H9 (cell line): ENCODE data around the gene DVL3. TPM values are rescaled to one million over a fixed set of nuclear protein-coding genes. Genes with fewer than 3 reads are reported as not detected.

Experiments used
- DNase-seq: peaks from one replicate; pipeline ENCODE4 v3.0.0-alpha.2; 2017
- H2AFZ ChIP-seq: one replicate; pipeline ENCODE4 v1.6.1; 2013; ENCODE audit warnings: mild to moderate bottlenecking, low read length, control low read depth, moderate library complexity
- H2AK5ac ChIP-seq: 2 replicates; pipeline ENCODE4 v1.6.1; 2013; ENCODE audit warnings: low read length, control low read depth, mixed read lengths; ENCODE audit not compliant: insufficient read length
- H2BK120ac ChIP-seq: one replicate; pipeline ENCODE4 v1.6.1; 2013; ENCODE audit warnings: low read depth, mild to moderate bottlenecking, low read length, control low read depth, inconsistent platforms; ENCODE audit not compliant: poor library complexity, severe bottlenecking
- H2BK12ac ChIP-seq: 2 replicates; pipeline ENCODE4 v1.6.1; 2013; ENCODE audit warnings: low read length, control low read depth, mixed read lengths, low read depth; ENCODE audit not compliant: insufficient read length
- H2BK15ac ChIP-seq: 2 replicates; pipeline ENCODE4 v1.6.1; 2013; ENCODE audit warnings: low read depth, low read length, control low read depth
- H2BK20ac ChIP-seq: one replicate; pipeline ENCODE4 v1.6.1; 2013; ENCODE audit warnings: low read depth, mild to moderate bottlenecking, low read length, control low read depth, inconsistent platforms; ENCODE audit not compliant: poor library complexity, severe bottlenecking
- H2BK5ac ChIP-seq: 2 replicates; pipeline ENCODE4 v1.6.1; 2013; ENCODE audit warnings: low read length, control low read depth, mixed read lengths; ENCODE audit not compliant: insufficient read length
- H3K14ac ChIP-seq: 2 replicates; pipeline ENCODE4 v1.6.1; 2013; ENCODE audit warnings: low read length, control low read depth; ENCODE audit not compliant: insufficient read depth
- H3K18ac ChIP-seq: 2 replicates; pipeline ENCODE4 v1.6.1; 2013; ENCODE audit warnings: low read depth, mild to moderate bottlenecking, mixed read lengths, low read length, control low read depth; ENCODE audit not compliant: insufficient read length
- H3K23ac ChIP-seq: 2 replicates; pipeline ENCODE4 v1.6.1; 2013; ENCODE audit warnings: low read length, control low read depth, mixed read lengths, low read depth; ENCODE audit not compliant: insufficient read length
- H3K23me2 ChIP-seq: 2 replicates; pipeline ENCODE4 v1.6.1; 2013; ENCODE audit warnings: low read depth, mild to moderate bottlenecking, mixed read lengths, low read length, control low read depth; ENCODE audit not compliant: insufficient read length, poor library complexity, severe bottlenecking
- H3K27ac ChIP-seq: 2 replicates; pipeline ENCODE4 v1.5.1; 2013; ENCODE audit warnings: low read length, control low read depth, mixed read lengths, low read depth; ENCODE audit not compliant: insufficient read length
- H3K27me3 ChIP-seq: 2 replicates; pipeline ENCODE4 v1.6.1; 2013; ENCODE audit warnings: low read length, control low read depth, inconsistent platforms; ENCODE audit not compliant: insufficient read depth
- H3K4ac ChIP-seq: 2 replicates; pipeline ENCODE4 v1.6.1; 2013; ENCODE audit warnings: low read depth, mild to moderate bottlenecking, control low read depth, inconsistent platforms, low read length, moderate library complexity
- H3K4me1 ChIP-seq: 2 replicates; pipeline ENCODE4 v1.6.1; 2013; ENCODE audit warnings: low read length, control low read depth, inconsistent platforms; ENCODE audit not compliant: insufficient read depth
- H3K4me2 ChIP-seq: 2 replicates; pipeline ENCODE4 v1.6.1; 2013; ENCODE audit warnings: low read length, control low read depth, mixed read lengths; ENCODE audit not compliant: insufficient read length, insufficient read depth
- H3K56ac ChIP-seq: 2 replicates; pipeline ENCODE4 v1.6.1; 2013; ENCODE audit warnings: low read depth, mild to moderate bottlenecking, mixed read lengths, low read length, control low read depth; ENCODE audit not compliant: insufficient read length
- H3K79me1 ChIP-seq: 2 replicates; pipeline ENCODE4 v1.6.1; 2013; ENCODE audit warnings: low read depth, mild to moderate bottlenecking, moderate library complexity, low read length, control low read depth, inconsistent platforms; ENCODE audit not compliant: insufficient read depth, poor library complexity, severe bottlenecking
- H3K79me2 ChIP-seq: 2 replicates; pipeline ENCODE4 v1.6.1; 2013; ENCODE audit warnings: low read length, control low read depth, inconsistent platforms; ENCODE audit not compliant: insufficient read depth
- H3K9ac ChIP-seq: 2 replicates; pipeline ENCODE4 v1.6.1; 2013; ENCODE audit warnings: low read length, control low read depth, mixed read lengths; ENCODE audit not compliant: insufficient read length; ENCODE audit errors: extremely low read depth
- H3K9me3 ChIP-seq: one replicate; pipeline ENCODE4 v1.6.1; 2013; ENCODE audit warnings: low read depth, low read length, inconsistent platforms; ENCODE audit not compliant: control insufficient read depth
- H3T11ph ChIP-seq: one replicate; pipeline ENCODE4 v1.6.1; 2013; ENCODE audit warnings: mild to moderate bottlenecking, low read length, control low read depth, inconsistent platforms
- H4K20me1 ChIP-seq: one replicate; pipeline ENCODE4 v1.6.1; 2013; ENCODE audit not compliant: control insufficient read depth, insufficient read length, insufficient read depth
- H4K5ac ChIP-seq: 2 replicates; pipeline ENCODE4 v1.6.1; 2013; ENCODE audit warnings: low read depth, mild to moderate bottlenecking, mixed read lengths, low read length, control low read depth; ENCODE audit not compliant: insufficient read length
- H4K8ac ChIP-seq: replicated peaks from 2 replicates; pipeline ENCODE4 v1.6.1; 2013; ENCODE audit warnings: low read length, control low read depth, mixed read lengths, low read depth; ENCODE audit not compliant: insufficient read length
- H4K91ac ChIP-seq: 2 replicates; pipeline ENCODE4 v1.6.1; 2013; ENCODE audit warnings: low read depth, mild to moderate bottlenecking, moderate library complexity, mixed read lengths, low read length, control low read depth; ENCODE audit not compliant: insufficient read length
- H3K27ac Mint-ChIP-seq, 3 experiments: 2 replicates in 2 of 3; 3 replicates in 1 of 3; pipeline ENCODE4 v1.8.0; 2020 to 2021; ENCODE audit warnings: mixed read lengths in 3 of 3, mild to moderate bottlenecking in 1 of 3, moderate library complexity in 1 of 3
- H3K27me3 Mint-ChIP-seq: 2 replicates; pipeline ENCODE4 v1.8.0; 2021; ENCODE audit warnings: low read depth, mild to moderate bottlenecking, moderate library complexity, mixed read lengths
- H3K36me3 Mint-ChIP-seq, 3 experiments: 2 replicates in 2 of 3; 3 replicates in 1 of 3; pipeline ENCODE4 v1.8.0; 2020 to 2021; ENCODE audit warnings: low read depth in 3 of 3, mixed read lengths in 3 of 3; ENCODE audit not compliant: insufficient read depth in 1 of 3
- H3K4me1 Mint-ChIP-seq, 2 experiments: 2 replicates each; pipeline ENCODE4 v1.8.0; 2020; ENCODE audit warnings: mixed read lengths in 2 of 2
- H3K4me3 Mint-ChIP-seq, 2 experiments: 2 replicates in 1 of 2; 3 replicates in 1 of 2; pipeline ENCODE4 v1.8.0; 2020 to 2021; ENCODE audit warnings: mild to moderate bottlenecking in 2 of 2, mixed read lengths in 2 of 2, moderate library complexity in 1 of 2
- H3K9me3 Mint-ChIP-seq, 2 experiments: 2 replicates in 1 of 2; 3 replicates in 1 of 2; pipeline ENCODE4 v1.8.0; 2020; ENCODE audit warnings: mild to moderate bottlenecking in 2 of 2, mixed read lengths in 2 of 2, moderate library complexity in 1 of 2
- CTCF ChIP-seq: fragments of 200-600 bp; sonication (generic); conservative IDR thresholded peaks from 3 replicates; pipeline ENCODE4 v1.8.0; 2021; ENCODE audit warnings: antibody characterized with exemption, mild to moderate bottlenecking
- whole genome bisulfite sequencing: extraction: QIAGEN DNeasy Blood & Tissue Kit; methylation state at CpG from one replicate; pipeline ENCODE4 v1.1.7; 2013; ENCODE audit warnings: missing lambda C conversion rate, low lambda C conversion rate, mixed read lengths; ENCODE audit not compliant: insufficient read length; ENCODE audit errors: extremely low coverage; 5-methylcytosine and 5-hydroxymethylcytosine counted together
- total RNA-seq: library from RNA; stranded (reverse); gene quantifications from 2 replicates; pipeline ENCODE4 v1.2.1, GENCODE V29; 2021

The DVL3 gene
- total RNA-seq, 1 experiment from 2014 or later: 64.7 TPM

- H3K23ac ChIP-seq: no peak overlapping the region
- no peaks in the 10 kb centered on the region for H3K4me1 ChIP-seq
- H3K9me3 ChIP-seq: no peaks in the 10 kb centered on the region
- H3K18ac ChIP-seq: no peak overlapping the region
- no peak overlapping the region for H2BK15ac ChIP-seq
- no peak overlapping the region for H3K14ac ChIP-seq
- TF ChIP-seq CTCF: no peak
- H3K4ac ChIP-seq: no peak overlapping the region
- no peaks in the 10 kb centered on the region for H3K79me2 ChIP-seq
- WGBS: no CpG with 5 or more reads among the region's 9 CpGs
- Mint-ChIP-seq H3K4me3 (no peak overlapping the region), H3K9me3 (no peaks in the 10 kb centered on the region), H3K27ac (no peak overlapping the region), H3K4me1 (no peaks in the 10 kb centered on the region), H3K36me3 (peaks cover 30 to 65% (median 49%) of the 10 kb centered on the region in 3 experiments), H3K27me3 (no peaks in the 10 kb centered on the region)
- no peak overlapping the region for H2AK5ac ChIP-seq
- no peak overlapping the region for H2BK120ac ChIP-seq
- H4K20me1 ChIP-seq: no peaks in the 10 kb centered on the region
- no peak overlapping the region for H3K9ac ChIP-seq
- no peaks in the 10 kb centered on the region for H3K23me2 ChIP-seq
- no peak overlapping the region for H4K91ac ChIP-seq
- no peak overlapping the region for H2BK12ac ChIP-seq
- H3K27ac ChIP-seq: no peak overlapping the region
- H2BK20ac ChIP-seq: no peak overlapping the region
- H4K5ac ChIP-seq: no peak overlapping the region
- no peaks in the 10 kb centered on the region for H3K79me1 ChIP-seq
- DNase-seq: no peak
- H3K56ac ChIP-seq: no peak overlapping the region
- H4K8ac ChIP-seq: no peak overlapping the region
- H2BK5ac ChIP-seq: no peak overlapping the region
- no peak overlapping the region for H2AFZ ChIP-seq
- H3T11ph ChIP-seq: no peak overlapping the region
- H3K27me3 ChIP-seq: no peaks in the 10 kb centered on the region
- no peak overlapping the region for H3K4me2 ChIP-seq
Observed at GRCh38 chr3:184193991-184194539, 38.9 kb downstream of the DVL3 start.
